HG02763 (cell line): Measurements from ENCODE around the gene RYR3.
"Not testable (repeated sequence)": the region's sequence is repeated elsewhere in the genome, so short reads cannot be mapped to it uniquely, and the experiment has no call there.

Source experiments
- ATAC-seq: cut with Tn5 transposase; IDR thresholded peaks from one replicate; pipeline ENCODE4 v1.9.1; 2021; ENCODE audit warnings: mild to moderate bottlenecking, moderate library complexity; ENCODE audit not compliant: unreplicated experiment

The RYR3 gene

DNA sequence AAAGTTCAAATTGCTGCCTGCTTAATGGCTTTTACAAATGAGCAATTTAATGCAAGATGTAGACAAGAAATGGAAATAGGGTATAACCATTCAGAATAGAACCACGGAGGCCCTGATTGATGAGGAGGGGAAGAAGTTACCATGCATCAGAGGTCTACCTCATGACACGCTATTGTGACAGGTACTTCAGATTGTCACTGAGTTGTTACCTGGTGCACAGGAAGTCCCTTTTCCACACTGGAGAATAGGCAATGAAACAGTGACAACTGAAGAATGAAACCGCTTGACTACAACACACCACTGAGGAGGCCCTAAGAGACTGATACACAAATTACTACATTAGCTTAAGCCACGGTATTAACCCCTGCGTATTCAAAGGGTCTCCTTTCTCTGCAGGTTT, 251.2 kb downstream of the RYR3 start:
- no peak for ATAC-seq

DNA sequence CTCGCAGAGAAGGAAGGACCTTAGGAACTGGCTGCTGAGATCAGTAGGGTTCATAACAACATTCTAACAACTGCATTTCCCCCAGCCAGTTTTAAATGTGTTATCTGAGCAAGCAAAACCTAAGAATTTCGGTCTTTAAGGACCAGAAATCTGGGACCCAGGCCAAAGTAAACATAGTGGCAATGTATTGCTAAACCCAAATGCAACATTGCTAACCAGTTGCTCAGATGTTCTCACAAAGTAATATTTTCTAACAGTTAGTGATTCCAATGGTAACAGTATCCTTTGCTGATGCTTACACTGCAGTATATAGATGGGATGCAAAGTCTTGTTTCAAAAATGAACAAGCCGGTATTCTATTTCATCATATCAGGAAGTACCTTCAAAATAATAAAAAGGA, 254.3 kb downstream of the RYR3 start:
- no peak for ATAC-seq

DNA sequence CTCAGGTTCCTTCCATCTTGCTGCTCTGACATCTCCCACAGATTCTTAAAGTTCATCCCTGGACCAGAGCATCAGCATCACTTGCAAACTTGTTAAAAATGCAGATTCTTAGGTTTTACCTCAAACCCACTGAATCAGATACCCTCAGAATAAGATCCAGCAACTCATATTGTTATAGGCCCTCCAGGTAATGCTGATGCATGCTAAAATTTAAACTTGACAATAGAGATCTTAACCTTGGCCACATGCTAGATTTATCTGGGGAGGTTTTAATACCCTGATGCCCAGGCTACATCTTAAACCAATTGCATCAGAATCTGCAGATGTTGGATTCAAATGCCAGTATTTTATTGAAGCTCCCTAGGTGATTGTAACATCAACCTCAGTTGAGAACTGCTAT, 256.9 kb downstream of the RYR3 start:
- no peak for ATAC-seq

DNA sequence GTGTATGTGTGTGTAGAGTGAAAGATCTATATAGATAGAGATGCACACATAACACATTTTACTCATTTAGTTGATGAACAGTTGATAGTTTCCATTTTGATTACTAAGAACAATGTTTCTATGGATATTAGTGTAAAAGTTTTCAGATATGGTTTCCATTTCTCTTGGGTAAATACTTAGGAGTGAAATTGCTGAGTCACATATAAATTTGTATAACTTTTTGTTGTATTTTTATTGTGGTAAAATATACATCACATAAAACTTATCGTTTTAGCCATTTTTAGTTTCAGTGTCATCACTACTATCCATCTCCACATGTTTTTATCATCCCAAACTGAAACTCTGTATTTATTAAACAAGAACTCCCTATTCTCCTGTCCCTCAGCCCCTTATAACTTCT, 258.3 kb downstream of the RYR3 start:
- no peak for ATAC-seq

DNA sequence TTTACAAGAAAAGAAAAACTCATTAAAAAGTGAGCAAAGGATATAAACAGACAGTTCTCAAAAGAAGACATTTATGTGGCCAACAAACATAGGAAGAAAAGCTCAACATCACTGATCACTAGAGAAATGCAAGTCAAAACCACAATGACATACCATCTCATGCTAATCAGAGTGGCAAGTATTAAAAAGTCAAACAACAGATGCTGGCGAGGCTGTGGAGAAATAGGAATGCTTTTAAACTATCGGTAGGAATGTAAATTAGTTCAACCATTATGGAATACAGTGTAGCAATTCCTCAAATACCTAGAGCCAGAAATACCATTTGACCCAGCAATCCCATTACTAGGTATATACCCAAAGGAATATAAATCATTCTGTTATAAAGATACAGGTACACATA, 267.1 kb downstream of the RYR3 start:
- not testable (repeated sequence) for ATAC-seq

DNA sequence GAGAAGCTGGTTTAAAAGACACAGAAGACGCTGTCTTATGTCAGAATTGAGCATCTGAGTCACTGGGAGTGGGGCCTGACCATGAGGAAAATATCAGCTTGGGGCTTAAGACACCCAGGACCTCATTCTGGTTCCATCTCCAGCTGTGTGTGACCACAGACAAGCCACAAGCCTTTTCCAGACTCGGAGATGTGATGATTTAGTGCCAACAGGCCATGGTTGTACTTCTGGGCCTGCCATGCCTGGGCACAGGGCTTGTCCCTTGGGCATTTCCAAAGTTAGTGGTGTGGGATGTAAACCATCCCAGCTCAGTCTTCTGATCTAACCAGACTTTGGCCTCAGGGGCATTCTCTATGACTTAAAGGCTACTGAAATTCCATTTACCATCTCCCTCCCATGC, 269.8 kb downstream of the RYR3 start:
- ATAC-seq, result no peak

DNA sequence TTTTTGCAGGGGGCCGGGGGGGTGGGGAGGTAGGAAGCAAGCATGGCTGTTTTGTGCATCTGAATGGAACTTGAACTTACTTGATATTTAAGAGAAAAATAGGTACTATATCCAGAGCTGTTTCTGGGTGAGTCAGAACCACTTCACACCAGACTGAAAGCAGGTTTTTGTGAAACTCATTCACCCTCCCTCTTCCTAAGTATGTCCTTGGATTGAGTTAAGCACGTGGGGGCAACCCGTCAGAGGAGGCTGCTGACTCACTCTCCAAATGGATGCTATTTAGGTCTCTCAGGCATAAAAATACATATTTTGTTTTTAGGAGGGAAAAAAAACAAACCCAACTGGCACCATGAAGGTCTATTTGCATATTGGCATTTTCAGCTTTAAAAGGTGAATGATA, 270.3 kb downstream of the RYR3 start:
- no peak for ATAC-seq

DNA sequence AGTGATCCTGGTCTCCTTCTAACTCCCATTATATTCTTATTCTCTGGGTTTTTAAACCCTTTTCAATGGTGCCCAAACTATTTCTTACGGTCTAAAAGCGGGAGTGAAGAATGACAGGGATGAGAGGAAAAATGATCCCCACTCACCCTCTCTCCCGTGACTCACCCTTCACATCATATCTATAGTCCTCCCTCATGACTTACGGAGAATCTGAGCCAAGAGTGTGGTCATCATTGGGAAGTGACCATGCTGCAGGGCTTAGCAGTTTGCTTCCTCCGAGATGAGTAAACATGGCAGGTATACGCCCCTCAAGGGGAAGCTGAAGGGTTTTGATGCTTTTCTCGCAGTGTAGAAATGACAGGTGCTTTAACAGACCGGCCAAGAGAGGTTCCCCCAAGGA, 274.0 kb downstream of the RYR3 start:
- no peak for ATAC-seq

DNA sequence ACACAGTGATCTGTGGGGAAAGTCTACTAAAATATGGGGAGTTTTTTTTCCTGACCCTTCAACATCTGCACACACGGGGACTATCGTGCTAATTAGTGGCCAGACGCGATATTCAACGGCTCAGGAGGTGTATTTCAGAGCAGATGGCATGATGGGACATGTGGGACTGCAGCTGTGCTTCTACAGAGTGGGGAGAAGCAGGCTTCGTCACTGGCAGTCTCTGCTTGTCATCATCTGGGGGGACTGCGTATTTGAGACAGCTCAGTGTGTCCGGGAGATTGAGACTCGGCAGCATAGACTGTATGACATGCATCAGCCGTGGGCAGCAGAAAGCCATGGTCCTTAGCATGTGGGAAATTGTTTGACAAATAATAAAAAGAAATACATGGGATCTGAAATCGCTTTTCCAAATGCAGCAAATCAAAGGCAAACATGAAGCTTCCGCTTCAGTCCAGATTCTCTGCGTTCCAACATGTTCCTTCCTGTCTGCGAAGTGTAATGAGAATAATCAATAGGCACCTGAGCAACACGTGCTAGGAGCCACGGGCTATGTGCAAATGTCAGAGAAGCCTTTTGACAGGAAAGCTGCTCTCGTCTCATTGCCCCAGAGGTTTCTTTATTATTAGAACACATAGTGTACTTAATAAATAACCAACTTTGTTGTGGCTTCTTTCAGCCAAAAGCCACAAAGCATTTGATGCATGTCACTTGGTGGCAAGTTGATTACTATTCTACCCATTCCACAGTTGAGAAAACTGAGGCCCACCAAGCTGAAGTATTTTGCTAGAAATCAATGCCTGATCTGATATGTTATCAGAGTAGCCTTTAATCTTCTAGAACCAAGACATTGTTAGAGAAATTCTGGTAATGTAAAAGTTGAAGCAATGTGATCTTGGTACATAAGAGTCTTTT, 276.3 kb downstream of the RYR3 start:
- no peak for ATAC-seq

DNA sequence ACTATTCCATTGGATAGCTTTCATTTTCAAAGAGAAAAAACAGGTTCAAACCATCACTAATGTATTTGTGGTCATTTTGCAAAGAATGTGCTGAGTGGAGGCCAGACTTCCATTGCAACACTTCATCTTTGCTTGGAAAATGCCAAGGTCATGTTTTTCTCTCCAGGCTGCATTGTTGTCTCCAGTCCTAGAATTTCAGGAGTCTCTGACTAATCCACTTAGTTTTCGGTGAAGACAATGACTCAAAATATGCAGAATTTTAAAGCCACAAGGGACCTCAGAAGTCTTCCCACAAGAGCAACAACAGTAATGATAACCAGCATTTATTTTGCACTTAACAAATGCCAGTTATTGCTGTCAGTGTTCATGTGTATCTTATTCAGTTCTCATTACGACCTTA, 277.0 kb downstream of the RYR3 start:
- no peak for ATAC-seq

DNA sequence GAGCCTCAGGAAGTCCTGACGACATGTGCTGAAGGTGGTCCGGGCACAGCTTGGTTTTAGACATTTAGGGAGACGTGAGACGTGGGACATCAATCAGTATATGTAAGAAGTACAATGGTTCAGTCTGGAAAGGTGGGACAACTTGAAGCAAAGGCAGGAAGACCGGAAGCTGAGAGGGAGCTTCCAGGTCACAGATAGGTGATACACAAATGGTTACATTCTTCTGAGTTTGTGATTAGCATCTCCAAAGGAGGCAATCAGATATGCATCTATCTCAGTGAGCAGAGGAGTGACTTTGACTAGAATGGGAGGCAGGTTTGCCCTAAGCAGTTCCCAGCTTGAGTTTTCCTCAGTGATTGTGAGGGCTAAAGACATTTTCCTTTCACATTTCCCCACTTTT, 282.1 kb downstream of the RYR3 start:
- ATAC-seq, result no peak

DNA sequence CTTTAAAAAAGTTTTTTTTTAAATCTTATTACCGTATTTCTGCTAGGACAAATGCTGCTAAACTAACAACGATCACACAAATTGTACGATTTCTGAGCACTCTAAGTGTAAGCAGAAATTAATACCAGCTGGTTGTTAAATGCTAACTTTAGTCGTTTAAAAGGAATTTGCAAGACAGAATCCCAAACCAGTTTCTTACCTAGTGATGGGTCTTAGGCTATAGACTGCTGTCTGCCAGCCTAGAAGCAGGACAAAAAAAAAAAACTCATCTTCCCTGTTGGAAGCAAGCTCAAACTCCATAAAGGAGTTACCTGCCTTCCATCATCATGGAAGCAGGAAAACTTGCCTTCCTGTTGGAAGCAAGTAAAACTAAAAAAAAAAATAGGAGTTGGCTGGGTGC, 287.6 kb downstream of the RYR3 start:
- not testable (repeated sequence) for ATAC-seq

DNA sequence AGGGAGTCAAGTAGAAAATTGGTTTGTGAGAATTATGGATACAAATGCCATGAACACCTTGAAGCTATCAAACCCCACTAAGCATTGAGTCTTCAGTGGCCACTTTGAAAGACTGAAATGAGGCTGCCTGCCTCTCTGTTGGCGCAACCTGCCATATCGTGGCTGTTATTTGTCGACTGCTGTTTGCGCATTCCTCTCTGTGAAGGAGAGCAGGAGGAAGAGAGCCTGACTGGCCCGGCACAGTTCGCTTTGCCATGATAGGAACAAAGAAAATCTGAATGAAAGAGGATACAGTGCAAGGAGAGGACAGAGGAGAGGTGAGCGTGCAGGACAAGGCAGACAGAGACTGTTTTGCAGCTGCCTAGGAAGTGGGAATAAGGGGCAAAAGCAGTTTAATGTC, 289.4 kb downstream of the RYR3 start:
- no peak for ATAC-seq

DNA sequence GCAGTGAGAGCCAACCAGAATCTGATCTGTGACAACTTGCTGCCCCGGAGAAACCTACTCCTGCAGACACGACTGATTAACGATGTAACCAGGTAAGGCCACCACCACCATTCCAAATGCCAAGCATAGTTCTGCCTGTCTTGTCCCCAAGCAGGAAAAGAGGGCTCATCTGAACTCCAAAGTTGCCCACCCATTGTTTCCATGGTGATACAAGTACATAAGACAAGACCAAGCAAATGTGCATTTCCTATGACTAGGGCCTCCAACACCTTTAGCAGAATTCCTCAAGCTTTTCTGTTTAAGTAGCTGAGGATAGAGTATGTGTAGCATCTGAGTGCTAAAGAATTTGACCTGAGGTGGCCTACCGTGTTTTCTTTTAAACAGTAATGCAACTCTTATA, 290.7 kb downstream of the RYR3 start:
- no peak for ATAC-seq

DNA sequence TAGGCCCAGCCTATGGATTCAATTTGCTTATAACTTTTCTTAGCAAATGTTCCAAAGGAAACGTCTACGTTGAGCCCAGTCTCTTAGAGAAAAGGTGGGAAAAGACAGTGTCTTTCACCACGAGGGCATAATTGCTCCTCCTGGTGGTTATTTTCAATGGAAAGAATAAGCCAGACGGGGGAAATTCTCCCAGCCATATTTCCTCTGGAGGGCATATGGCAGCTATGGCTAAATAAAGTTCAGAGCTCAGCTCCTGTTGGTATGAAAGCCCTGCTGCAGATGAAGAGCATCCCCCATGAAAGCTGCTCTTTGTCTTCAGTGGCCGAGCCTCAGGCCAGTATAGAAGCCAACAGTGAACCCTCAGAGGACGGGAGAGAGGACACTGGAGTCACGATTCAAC, 297.9 kb downstream of the RYR3 start:
- ATAC-seq, result no peak

DNA sequence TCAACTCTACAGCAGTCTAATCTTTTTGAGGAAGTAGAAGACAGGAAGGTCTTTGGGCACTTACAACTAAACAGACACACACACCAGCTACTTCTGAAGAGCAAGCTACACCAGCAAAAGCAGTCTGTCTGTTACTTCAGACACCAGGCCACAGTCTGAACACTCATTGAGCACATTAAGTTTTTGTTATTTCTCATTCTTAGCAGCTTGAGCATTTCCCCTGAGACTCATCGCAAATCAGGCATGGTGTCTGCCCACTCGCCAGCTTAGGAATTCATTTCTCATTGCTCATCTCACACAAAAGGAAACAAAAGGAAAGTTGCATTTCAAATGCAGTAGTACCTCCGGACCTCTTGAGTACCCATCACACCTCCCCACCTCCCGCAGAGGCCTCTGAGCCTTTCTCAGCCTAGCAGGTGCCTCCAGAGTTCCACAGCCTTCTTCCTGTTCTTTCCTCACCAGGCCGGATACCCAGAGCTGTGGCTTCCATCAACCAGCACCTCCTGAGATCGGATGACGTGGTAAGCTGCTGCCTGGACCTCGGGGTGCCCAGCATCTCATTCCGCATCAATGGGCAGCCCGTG, 302.0 kb downstream of the RYR3 start:
- no peak for ATAC-seq

DNA sequence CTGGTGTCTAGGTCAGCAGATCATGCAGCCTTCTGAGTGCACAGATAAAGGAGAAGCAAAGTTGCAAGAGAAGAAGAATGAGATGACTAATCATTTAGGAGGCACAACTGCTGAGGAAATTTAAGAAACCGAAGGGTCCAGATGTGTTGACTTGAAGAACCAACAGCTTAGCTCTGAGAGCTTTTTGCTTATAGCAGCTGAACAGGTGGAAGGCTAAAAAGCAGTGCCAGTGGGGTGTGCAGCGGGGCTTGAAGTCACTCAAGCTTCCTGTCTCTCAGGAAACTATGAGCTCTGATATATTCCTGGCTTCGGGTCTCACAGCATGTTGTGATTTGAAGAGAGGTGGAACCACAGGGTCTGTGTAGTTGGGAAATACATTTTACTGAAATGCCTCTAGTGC, 305.7 kb downstream of the RYR3 start:
- ATAC-seq, result no peak

DNA sequence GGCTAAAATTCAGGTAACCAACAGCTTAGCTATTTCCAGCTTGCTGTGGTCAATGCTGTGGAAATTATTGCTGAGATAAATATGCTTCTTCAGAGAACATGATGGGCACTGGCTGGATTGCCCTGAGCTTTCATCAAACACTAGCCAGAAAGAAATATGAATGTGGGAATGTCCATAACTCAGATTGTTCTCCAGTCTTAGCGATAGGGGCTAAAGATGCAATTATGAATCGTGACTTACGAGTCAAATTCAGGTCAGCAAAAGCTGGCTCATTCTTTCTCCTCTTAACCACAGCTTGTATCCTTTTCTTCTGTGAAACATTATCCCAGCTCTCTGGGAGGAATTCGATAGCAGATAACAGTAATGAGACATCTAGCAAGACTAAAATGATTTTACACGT, 307.6 kb downstream of the RYR3 start:
- ATAC-seq, result no peak

DNA sequence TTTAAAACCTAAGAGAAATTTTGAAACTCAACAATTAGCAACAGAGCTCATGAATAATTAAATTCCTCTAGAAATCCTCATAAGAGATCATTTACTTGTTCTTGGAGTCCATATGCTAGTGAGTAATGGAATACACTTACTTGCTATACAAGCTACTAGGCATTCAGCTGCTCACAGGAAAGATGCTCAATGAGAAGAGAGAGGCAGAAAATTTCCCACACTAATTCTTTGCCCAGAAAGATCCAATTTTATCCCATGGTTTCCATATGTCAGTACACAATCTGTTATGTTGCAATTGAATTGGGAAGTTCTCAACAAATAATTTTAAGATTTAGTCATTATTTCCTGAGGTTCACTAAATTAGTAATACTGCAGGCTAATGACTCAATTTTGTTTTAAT, 310.4 kb downstream of the RYR3 start:
- no peak for ATAC-seq

DNA sequence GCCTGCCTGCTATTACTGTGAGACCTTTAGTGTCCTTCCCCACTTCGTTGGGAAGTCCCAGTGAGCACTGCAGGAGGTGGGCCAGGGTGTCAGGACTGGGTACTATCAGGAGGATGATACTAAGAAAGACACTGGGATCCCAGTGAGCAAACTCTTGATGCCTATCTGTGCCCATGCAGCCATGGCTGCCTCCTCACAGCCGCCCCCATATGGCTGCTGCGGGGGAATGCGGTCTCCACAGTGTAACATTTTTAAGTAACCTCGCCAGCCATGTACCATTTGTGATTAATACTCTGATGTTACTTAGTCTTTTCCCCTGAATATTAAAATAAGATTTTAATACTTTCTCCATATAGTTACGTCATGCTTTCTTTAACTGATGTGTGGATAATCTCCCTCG, 312.2 kb downstream of the RYR3 start:
- ATAC-seq, result no peak

DNA sequence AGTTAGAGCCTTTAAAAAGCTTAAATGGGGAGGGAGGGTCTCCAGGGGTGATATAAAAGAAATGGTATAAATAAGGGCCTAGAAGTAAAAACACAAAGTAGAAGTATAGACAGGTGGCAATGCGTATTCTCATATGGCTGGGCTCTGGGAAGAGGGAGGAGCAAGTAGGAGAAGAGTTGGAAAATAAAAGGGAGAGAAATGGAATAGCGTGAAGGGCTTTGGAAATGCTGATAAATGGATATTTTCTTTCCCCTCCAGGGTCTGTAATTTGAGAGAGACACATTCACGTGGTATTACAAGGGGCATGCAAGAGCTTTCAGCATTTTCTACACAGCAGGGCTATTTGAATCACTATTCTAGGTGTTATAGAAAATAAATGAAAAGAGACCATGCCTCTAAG, 313.7 kb downstream of the RYR3 start:
- no peak for ATAC-seq

DNA sequence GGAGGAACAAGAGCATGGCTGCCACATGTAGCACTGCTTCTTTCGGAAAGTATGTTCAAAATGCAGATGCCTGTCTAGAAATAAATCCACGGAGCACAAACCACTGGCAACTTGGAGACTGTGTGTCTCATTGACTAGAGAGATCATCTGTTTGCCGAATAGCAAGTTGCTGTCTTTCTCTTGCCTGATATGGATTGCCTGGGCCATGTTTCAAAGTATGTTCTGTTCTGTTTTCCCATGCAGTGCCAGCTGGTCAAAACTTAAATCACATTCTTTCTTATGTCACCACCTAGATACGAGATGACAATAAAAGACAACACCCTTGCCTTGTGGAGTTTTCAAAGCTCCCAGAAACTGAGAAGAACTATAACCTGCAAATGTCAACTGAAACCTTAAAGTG, 318.9 kb downstream of the RYR3 start:
- no peak for ATAC-seq

DNA sequence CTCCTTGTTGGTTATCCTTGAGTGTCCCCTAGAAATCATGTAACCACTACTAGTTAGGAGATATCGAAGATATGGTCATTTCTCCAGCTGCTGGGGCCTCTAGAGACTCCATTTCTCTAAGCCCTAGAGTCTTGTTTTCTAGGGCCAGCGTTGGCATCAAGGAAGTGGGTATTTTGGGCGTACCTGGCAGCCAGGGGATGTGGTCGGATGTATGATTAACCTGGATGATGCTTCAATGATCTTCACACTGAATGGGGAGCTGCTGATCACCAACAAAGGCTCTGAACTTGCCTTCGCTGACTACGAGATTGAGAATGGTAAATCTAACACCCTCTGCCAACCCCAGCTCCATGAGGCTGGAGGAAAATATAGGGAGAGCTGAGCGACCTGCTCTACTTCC, 325.5 kb downstream of the RYR3 start:
- no peak for ATAC-seq
